A673 (cell line): Measurements from ENCODE around the gene BNC1. TPM values are rescaled to one million over a fixed set of nuclear protein-coding genes. Genes with fewer than 3 reads are reported as not detected.

ENCODE experiments used
- BruUV-seq: library from RNA; stranded (reverse); fragments of 400-500 nt; replicated peaks from 2 replicates; lab custom pipeline; 2021; lab: Mats Ljungman, UMichigan
- CTCF ChIA-PET: fragments of 300-600 bp; sonication (Branson Sonifier 250); formaldehyde crosslinking; loops from one replicate; lab custom pipeline; 2022; ENCODE audit warnings: antibody characterized with exemption; lab: Charles Lee
- POLR2A ChIA-PET: fragments of 300-600 bp; sonication (Branson Sonifier 250); formaldehyde crosslinking; loops from one replicate; lab custom pipeline; 2022; ENCODE audit warnings: antibody characterized with exemption; ENCODE audit not compliant: low non-redundant PET; lab: Charles Lee
- DNase-seq: peaks from one replicate; pipeline ENCODE4 v3.0.0-alpha.2; 2015; ENCODE audit warnings: low spot score
- H3K27ac ChIP-seq: fragments of 200-600 bp; sonication (generic); 2 replicates; pipeline ENCODE4 v1.5.1; 2016; ENCODE audit warnings: mixed run types, low read depth, mild to moderate bottlenecking, mixed read lengths, antibody characterized with exemption, low read length; ENCODE audit not compliant: poor library complexity, severe bottlenecking
- H3K27me3 ChIP-seq: fragments of 200-600 bp; sonication (generic); replicated peaks from 2 replicates; pipeline ENCODE4 v1.6.1; 2017; ENCODE audit warnings: mixed run types, low read depth, mild to moderate bottlenecking, mixed read lengths, antibody characterized with exemption, low read length; ENCODE audit not compliant: insufficient read depth, poor library complexity
- H3K36me3 ChIP-seq: fragments of 200-600 bp; sonication (generic); 2 replicates; pipeline ENCODE4 v1.6.1; 2016; ENCODE audit warnings: mixed run types, mild to moderate bottlenecking, mixed read lengths, antibody characterized with exemption, low read length; ENCODE audit not compliant: insufficient read depth, poor library complexity, severe bottlenecking
- H3K4me1 ChIP-seq: fragments of 200-600 bp; sonication (generic); 2 replicates; pipeline ENCODE4 v1.6.1; 2017; ENCODE audit warnings: mixed run types, mild to moderate bottlenecking, mixed read lengths, antibody characterized with exemption, low read length; ENCODE audit not compliant: insufficient read depth, poor library complexity, severe bottlenecking
- H3K4me3 ChIP-seq: fragments of 200-600 bp; sonication (generic); 2 replicates; pipeline ENCODE4 v1.5.1; 2016; ENCODE audit warnings: low read depth, mixed run types, mild to moderate bottlenecking, mixed read lengths, low read length; ENCODE audit not compliant: poor library complexity, severe bottlenecking
- H3K9me3 ChIP-seq: fragments of 200-600 bp; sonication (generic); 2 replicates; pipeline ENCODE4 v1.6.1; 2016; ENCODE audit warnings: mixed run types, low read depth, mild to moderate bottlenecking, mixed read lengths, antibody characterized with exemption, low read length; ENCODE audit not compliant: poor library complexity, severe bottlenecking
- EZH2 ChIP-seq: fragments of 200-600 bp; sonication (generic); IDR thresholded peaks from 2 replicates; pipeline ENCODE4 v1.6.1; 2017; ENCODE audit warnings: borderline replicate concordance, low read depth, mild to moderate bottlenecking, mixed read lengths, antibody characterized with exemption, low read length; ENCODE audit not compliant: poor library complexity, severe bottlenecking
- intact Hi-C: fragments of 100-400 bp; cut with micrococcal nuclease; formaldehyde crosslinking; loops from one replicate; pipeline ENCODE4 v1.10.0; 2022; ENCODE audit not compliant: unreplicated experiment
- total RNA-seq: library from RNA; stranded (reverse); gene quantifications from 2 replicates; pipeline ENCODE4 v1.2.3, GENCODE V29; 2021
- TF ChIP-seq, protein P1 (sequence below): fragments of 300-800, 200-600 bp; sonication (generic); conservative IDR thresholded peaks from 2 replicates; pipeline ENCODE4 v1.5.1; 2017; ENCODE audit warnings: low read depth, mild to moderate bottlenecking, antibody characterized with exemption, low read length, moderate library complexity, mixed read lengths

Gene BNC1
- total RNA-seq, 1 experiment from 2014 or later = 0.37 TPM

DNA sequence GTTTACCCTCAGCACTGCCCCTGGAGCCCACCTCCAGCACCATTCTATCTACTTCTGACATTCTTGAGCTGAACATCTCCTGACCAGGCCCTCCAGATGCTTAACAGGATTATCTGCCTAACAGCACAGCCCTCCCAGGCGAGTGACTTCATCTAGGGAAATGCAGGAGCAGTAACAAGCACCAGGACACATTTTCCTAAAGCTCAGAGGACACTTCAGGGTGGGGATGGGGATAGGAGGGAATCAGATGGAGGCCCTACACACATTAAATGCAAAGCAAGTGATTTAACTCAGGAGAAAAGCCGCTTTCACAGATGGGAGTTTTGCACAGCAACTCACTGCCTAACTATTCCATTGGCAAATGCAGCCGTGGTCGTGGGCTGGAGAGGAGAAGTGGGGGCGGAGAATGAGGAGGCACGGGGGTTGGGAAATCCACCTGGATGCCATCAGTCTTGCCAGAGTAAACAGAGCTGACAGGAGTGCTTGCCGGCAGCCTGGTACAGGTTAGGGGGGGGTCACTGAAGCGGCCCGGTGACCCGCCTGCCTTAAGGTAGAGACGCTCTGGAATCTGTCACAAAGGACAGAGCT is 21.3 kb upstream of the BNC1 start:
- Histone ChIP-seq H3K4me3 (no peak overlapping the region), H3K27me3 (no peaks in the 10 kb centered on the region), H3K27ac (no peak overlapping the region), H3K36me3 (no peaks in the 10 kb centered on the region), H3K4me1 (no peaks in the 10 kb centered on the region), H3K9me3 (peaks cover 3% of the 10 kb centered on the region)
- DNase-seq = no peak
- no TSS peak for BruUV-seq
- intact Hi-C loops = no loop called here
- CTCF ChIA-PET = no interaction called here
- POLR2A ChIA-PET = no interaction called here
- TF ChIP-seq EZH2 = no peak
- TF ChIP-seq, protein P1, sequence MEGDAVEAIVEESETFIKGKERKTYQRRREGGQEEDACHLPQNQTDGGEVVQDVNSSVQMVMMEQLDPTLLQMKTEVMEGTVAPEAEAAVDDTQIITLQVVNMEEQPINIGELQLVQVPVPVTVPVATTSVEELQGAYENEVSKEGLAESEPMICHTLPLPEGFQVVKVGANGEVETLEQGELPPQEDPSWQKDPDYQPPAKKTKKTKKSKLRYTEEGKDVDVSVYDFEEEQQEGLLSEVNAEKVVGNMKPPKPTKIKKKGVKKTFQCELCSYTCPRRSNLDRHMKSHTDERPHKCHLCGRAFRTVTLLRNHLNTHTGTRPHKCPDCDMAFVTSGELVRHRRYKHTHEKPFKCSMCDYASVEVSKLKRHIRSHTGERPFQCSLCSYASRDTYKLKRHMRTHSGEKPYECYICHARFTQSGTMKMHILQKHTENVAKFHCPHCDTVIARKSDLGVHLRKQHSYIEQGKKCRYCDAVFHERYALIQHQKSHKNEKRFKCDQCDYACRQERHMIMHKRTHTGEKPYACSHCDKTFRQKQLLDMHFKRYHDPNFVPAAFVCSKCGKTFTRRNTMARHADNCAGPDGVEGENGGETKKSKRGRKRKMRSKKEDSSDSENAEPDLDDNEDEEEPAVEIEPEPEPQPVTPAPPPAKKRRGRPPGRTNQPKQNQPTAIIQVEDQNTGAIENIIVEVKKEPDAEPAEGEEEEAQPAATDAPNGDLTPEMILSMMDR = no peak

DNA sequence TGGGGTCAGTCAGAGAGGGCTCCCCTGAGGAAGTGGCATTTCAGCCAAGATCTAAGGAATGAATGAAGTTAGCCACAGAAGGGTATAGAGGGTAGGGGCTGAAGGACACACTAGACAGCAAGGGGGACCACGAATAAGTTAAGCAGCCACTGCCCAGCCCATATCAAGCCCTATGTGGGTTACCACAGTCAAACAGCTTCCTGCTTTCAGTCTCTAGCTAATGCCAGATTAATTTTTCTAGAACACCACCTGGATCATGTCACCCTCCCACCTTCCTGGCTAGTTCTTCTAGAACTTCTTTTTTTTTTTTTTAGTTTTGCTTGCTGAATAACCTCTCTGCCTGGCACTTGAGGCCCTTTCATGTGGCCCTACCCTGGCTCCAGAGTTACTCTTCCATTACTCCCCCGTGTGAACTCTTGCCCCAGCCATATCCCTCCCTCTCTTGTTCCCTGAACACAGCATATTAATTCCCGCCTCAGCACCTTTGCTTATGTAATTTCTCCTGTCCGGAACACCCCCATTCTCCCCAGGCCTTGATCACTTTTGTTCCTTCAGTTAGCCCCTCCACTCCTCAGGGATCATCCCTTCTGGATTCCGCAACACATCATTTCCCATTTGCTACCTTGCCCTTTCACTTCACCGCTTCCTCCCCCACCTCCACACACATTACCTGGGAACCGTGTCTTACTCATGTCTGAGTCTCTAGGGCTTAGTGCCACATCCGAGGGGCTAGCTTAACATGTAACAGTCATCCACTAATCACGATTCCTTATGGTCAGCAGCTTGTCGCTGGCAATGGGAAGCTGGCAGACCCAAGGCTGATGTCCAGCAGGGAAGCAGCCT is 20.6 kb upstream of the BNC1 start:
- no peaks in the 10 kb centered on the region for H3K27me3 ChIP-seq
- no TSS peak for BruUV-seq
- peaks cover 4% of the 10 kb centered on the region for H3K9me3 ChIP-seq
- ChIA-PET POLR2A (no interaction called here), CTCF (no interaction called here)
- no peaks in the 10 kb centered on the region for H3K36me3 ChIP-seq
- H3K4me1 ChIP-seq = no peaks in the 10 kb centered on the region
- H3K27ac ChIP-seq = no peak overlapping the region
- H3K4me3 ChIP-seq = no peak overlapping the region
- DNase-seq = no peak
- no peak for TF ChIP-seq EZH2
- TF ChIP-seq, protein P1 = no peak
- intact Hi-C loops = no loop called here

DNA sequence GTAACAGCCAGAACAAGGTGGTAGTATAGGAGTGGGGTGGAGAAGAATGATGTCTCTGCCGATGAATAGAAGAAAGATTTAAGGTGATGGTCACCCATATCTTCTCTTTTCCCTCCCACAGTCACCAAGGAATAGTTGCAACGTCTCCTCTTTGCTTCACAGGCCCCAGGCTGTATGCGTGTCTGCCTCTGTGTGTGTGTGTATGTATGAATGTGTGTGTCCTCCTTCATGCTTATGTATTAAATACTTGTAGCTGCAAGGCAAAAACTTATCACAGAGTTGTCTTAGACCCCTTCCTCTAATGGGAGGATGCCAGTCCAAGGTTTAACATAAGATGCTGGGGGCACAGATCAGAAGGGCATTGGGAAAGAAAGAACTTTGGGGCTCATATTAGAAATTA is 19.1 kb upstream of the BNC1 start:
- BruUV-seq = no TSS peak
- ChIA-PET CTCF (no interaction called here), POLR2A (no interaction called here)
- no peak overlapping the region for H3K27ac ChIP-seq
- DNase-seq = no peak
- no peaks in the 10 kb centered on the region for H3K27me3 ChIP-seq
- TF ChIP-seq, protein P1 = no peak
- TF ChIP-seq EZH2 = no peak
- H3K4me3 ChIP-seq = no peak overlapping the region
- intact Hi-C loops = no loop called here
- H3K36me3 ChIP-seq = no peaks in the 10 kb centered on the region
- no peaks in the 10 kb centered on the region for H3K4me1 ChIP-seq
- peaks cover 4% of the 10 kb centered on the region for H3K9me3 ChIP-seq
